Esophagus squamous epithelium (tissue), 4 donors: ENCODE results near the gene USP20.

Experiments
- CTCF ChIP-seq, 6 experiments: fragments of 450-650 bp in 4 of 6; fragments of 200-600 bp in 2 of 6; sonication (generic) in 2 of 6; IDR thresholded peaks; one replicate each; pipeline ENCODE4 v1.5.1; 2016 to 2019; ENCODE audit warnings: antibody characterized with exemption in 6 of 6, mild to moderate bottlenecking in 4 of 6, moderate library complexity in 4 of 6
- POLR2A ChIP-seq, 4 donors: fragments of 450-650 bp; IDR thresholded peaks; one replicate each; pipeline ENCODE4 v1.6.1; 2017; ENCODE audit warnings: antibody characterized with exemption in 4 of 4, mild to moderate bottlenecking in 4 of 4, moderate library complexity in 3 of 4

GRCh38 chr9:129895376-129896268 is 60.4 kb downstream of the USP20 start:
- TF ChIP-seq CTCF (IDR thresholded peaks at IDR 0.05) (no peak), POLR2A (IDR thresholded peaks at IDR 0.05) (no peak)
